Activated CD8-positive, alpha-beta memory T cell treated with anti-CD3 and anti-CD28 coated beads for 48 hours (primary cell): Measurements from ENCODE around the gene ACTR8.

ENCODE experiments used
- DNase-seq, 3 experiments: peaks; one replicate each; pipeline ENCODE4 v3.0.0-alpha.2; 2020; ENCODE audit warnings: low read depth in 2 of 3, low spot score in 2 of 3

ACTR8 gene

DNA sequence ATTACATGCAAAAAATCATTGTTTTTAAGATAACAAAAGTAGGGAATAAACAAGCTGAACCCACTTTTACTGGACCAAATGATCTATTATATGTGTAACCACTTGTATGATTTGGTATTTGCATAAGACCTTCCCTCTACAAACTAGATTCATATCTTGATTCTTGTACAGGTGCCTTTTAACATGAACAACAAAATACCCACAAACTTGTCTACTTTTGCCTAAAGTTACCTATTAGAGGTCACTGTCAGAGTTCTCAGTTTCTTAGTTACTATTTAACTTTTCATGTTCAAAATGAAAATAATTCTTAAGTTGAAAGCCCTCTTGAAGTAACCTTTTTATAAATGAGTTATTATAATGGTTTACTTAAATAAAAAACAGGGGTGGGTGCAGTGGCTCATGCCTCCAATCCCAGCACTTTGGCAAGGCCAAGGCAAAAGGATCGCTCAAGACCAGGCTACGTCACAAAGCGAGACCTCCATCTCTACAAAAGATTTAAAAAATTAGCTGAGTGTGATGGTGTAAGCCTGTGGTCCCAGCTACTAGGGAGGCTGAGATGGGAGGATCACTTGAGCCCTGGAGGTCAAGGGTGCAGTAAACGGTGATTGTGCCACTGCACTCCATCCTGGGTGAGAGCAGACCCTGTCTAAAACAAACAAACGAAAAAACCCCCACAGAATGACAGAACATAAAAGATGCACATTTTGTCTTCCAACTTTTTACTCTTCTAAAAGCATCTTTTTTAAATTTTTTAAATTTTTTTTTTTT is 16.0 kb downstream of the ACTR8 start:
- no peak for DNase-seq

DNA sequence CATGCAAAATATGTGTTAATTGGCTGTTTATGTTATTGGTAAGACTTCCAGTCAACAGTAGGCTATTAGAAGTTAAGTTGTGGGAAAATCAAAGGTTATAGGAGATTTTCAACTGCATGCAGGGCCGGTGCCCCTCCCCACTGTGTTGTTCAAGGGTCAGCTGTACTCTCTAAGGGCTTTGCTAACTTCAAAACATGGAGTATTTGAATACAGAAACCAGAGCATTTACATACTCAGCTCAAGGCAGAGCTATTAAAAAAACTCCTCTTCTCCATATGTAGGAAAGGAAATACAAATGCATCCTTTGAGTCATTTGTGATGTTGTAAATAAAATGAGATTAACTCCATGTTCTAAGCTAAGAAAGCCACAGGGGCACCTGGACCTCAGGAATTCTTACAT is 18.8 kb downstream of the ACTR8 start:
- no peak for DNase-seq

DNA sequence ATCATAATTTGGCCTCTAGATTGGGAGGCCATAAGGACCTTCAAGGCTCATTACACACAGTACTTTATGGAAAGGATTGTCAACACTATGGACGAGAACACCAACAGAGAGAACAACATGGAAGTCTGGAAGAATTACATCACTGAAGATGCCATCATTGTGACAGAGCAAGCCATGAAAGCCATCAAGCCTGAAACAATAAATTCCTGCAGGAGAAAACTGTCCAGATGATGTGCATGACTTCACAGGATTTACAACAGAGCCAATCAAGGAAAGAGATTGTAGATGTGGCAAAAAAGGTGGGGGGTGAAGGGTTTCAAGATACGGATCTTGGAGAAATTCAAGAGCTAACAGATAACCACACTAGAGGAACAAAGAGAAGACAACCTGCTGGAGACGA is 19.7 kb downstream of the ACTR8 start:
- DNase-seq: no peak

DNA sequence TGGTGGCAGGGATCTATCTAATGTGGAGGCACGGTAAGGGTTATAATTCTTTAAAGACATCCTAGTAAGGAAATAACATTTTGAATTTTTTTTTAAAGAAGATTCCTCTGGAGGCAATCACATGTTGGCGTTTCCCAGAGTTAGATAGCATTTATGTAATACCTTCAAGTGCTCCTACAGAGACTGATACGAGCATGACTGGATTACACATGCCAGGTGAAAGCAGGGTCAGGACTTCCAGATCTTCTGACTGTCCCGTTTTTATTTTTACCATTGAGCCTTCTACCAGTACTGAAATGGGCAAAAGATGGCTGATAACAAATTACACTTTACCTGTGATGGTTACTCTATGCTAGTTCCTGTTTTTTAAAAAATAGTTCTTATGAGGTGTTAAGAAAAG is 21.8 kb downstream of the ACTR8 start:
- DNase-seq: no peak

DNA sequence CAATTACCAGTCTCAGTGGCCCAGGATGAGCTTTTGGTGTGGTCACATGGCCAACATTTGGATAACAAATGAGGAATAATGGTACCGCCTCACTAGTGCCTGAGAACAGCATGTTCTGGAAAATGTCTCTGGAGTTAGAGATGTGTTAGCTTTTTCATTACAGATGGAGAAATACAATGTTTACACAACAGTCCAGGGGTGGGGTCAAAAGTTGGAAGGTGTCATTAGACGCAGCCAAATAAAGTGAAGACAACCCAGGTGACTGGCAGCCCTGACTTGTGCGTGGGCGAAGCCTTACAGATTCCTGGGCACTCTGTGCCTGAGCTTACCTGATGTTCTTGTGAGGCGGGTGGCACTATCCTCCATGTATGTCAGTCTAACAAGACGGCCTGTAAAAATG is 22.8 kb downstream of the ACTR8 start:
- no peak for DNase-seq

DNA sequence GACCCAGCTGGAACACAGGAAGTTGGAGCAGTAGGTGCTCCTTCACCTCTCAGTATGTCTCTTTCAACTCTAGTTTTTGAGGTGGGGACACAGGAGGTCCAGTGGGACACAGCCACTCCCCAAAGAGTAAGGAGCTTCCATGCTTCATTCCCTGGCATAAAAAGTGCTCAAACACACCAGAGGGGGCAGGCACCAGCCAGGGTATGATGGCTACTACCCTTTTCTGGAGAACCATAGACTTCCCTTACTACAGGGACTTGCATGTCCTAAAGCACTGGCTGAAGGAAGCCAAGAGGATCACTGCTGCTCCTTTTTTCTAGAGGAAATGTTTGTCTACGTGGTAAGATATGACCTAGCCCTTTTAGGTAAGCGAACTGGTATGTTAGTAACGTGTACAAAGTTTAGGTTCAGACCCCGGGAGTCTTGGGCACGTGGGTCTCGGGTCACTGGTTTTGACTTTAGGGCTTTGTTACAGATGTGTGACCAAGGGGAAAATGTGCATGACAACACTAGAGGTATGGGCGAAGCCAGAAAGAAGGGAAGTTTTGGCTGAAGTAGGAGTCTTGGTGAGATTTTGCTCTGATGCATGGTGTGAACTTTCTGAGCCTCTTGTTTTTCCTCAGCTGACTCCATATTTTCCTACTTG is 23.7 kb downstream of the ACTR8 start:
- DNase-seq: no peak

DNA sequence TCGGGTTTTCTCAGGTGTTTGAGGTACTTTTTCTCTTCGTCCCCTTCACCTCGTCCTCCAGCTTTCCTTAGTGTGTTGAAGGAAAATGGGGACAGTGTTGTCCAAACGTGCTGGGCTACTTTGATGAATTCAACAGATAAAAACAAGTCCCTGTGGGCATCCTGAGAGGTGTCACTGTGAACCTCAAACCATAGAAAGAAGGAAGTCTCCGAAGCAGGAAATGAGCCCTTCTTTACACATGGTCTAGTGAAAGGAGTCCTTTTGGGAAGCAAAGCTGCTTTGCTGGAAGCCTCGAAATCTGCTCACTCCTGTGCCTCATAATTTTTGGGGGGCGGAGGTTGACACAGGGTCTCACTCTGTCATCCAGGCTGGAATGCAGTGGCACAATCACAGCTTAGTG is 25.0 kb downstream of the ACTR8 start:
- no peak for DNase-seq

DNA sequence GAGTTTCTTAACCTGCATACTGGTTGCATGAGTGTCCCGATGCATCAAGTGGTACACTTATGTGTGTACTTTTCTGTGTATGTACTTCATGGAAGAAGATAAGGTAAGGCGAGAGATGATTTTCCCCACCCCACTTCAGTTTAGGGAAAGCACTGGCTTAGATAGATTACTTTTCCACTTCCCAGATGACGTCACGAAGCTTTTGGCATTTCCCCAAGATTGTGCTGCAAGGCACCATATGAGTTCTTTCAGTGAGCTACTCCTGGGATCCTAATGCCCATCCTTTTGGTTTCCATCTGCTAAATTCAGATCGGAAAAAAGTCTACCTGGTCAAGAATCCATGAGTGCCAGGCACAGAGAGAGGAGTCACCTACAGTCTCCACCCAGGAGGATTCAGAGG is 31.1 kb downstream of the ACTR8 start:
- DNase-seq: no peak

DNA sequence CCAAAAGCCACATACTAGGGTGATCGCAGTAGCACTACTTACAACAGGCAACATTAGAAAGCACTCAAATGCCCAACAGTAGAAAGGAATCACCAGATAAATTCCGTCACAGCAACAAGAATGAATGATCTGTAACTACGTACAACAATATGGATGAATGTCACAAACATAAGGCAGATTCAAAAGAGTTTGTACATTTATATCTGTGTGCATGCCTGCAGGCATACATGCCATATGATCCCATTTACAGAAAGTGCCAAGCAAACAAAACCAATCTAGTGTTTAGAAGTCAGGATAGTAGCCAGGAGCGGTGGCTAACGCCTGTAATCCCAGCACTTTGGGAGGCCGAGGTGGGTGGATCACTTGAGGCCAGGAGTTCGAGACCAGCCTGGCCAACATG is 32.0 kb downstream of the ACTR8 start:
- no peak for DNase-seq

DNA sequence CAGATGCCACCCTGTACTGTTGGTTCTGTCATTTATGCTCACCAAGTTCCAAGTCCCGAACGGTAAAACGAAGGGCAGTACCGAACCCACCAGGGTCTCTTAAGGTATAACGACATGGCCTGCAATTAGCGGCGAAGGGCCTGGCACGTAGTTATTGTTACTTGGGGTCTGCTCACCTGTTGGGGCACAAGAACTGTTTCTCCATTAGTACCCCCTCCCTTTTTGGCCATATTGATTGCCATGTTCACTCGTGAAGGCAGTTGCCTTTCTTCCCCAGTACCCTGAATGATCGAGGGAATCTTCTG is 35.1 kb downstream of the ACTR8 start:
- DNase-seq: no peak

DNA sequence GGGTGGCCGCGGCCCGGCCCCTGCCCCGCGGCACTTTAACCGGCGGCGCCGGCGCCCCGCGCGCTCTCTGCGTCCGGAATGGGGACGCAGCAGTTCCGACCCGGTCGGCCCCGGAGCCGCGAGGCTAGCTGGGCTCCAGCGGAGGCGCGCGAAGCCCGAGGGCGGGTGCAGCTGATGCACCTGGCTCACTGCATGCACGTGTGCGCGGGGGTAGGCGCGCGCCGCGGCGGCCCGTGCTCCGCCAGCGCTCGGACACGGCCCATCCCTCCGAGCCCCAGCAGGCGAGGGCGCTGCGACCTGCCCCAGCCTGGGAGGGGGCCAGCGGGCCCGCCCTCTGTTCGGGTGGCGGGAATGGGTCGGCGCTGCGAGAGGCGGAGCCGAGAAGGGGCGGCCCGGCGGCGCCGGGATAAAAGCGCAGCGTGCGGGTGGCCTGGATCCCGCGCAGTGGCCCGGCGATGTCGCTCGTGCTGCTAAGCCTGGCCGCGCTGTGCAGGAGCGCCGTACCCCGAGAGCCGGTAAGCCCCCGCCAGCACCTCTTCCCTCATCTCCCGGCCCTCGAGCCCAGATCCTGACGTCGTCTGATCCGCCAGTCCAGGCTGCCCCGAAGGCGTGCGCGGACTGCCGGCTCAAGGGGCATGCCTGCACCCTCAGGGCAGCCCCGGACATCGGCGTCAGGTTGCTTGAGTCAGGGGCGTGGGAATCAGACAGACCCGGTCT is 35.7 kb downstream of the ACTR8 start, which contains the start of the genes CHDH and IL17RB:
TSS of gene CHDH (minus strand) at position 286 of the 717 bp plus-strand sequence. CDS start 22,411 bp downstream, outside the sequence.
TSS of gene IL17RB (plus strand) at position 435 of the 717 bp plus-strand sequence. CDS start at position 456, 21 bp downstream.
- DNase-seq: no peak

DNA sequence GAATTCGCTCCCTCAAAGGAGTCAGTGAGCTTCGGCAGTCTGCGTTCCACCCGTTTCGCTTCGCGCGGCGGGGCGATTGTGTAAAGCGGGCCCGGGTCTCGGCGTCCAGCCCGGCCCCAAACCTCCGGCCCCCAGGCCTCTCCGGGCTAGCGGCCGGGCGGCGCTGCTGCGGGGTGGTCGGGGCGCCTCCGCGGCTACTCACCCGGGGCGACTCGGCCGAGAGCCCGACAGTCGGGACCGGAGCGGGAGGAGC is 36.1 kb downstream of the ACTR8 start:
- DNase-seq: no peak

DNA sequence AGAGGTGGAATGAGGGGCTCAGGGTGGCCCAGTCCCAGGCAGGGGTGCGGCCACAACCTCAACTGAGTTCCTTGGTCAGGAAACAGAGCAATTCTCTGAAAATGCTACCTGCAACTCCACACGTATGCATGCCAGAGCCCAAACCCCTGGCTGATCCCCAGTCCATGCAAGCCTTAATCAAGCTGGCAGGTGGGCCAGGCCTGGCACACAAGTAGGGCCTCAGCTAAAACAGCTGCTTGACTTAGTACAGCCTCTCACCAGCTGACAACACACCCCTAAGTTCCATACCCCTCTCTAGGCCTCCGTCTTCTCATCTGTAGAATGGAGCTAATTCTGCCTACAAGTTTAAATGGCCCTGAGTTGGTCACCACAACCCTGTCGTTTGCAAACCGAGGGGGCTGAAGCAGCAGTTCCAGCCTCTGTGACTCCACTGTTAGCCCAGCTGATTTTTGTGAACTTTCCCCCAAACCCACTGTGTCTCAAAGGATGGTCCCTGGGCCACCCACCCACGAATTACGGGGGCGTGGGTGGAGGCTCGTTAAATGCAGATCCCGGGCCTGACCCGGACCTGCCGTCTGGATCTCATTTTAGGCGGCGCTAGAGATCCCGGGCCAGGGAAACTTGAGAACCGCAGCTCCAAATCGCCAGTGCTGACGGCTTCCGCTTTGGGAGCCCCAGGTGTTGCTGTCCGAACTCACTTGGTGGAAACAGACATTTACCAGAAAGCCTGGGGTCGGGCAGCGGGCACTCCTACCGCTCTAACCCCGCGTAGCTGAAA is 36.7 kb downstream of the ACTR8 start:
- no peak for DNase-seq

DNA sequence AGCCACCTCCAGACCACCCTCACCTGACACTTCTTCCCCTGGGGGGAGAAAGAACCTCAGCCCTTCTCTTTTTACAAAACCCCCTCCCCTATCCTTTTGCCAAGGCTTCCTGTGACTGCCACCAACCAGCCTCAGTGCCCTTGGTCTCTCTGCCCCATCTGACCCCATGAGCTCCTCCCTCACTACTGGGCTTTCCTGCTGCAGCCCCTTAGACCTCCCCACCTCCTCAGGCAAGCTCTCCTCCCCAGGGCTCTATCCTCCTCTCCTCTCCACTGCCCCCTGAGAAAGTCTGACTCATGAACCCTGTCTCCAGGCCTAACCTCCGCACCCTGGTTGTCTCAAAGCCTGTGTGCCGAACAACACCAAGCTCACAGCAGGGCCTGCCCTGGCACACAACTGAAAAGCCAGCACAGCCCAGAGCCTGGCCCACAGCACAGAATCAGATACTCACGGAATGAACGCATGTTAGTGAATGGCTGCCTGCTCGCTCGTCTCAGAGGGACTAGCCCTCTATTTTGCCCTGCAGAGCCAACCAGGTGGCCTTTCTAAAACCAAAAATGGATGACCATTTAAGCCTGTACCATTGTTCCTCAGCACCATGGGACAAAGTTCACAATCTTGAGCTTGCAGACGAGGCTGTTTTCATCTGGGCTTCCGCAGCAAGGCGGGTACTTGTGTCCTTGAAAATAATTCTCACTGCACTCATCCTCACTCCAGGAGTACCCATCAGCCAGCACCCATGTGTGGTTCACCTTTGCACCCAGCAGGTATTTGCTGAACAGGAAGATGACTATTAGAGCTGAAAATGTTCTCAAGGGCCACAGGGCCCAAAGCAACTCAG is 37.5 kb downstream of the ACTR8 start:
- no peak for DNase-seq

DNA sequence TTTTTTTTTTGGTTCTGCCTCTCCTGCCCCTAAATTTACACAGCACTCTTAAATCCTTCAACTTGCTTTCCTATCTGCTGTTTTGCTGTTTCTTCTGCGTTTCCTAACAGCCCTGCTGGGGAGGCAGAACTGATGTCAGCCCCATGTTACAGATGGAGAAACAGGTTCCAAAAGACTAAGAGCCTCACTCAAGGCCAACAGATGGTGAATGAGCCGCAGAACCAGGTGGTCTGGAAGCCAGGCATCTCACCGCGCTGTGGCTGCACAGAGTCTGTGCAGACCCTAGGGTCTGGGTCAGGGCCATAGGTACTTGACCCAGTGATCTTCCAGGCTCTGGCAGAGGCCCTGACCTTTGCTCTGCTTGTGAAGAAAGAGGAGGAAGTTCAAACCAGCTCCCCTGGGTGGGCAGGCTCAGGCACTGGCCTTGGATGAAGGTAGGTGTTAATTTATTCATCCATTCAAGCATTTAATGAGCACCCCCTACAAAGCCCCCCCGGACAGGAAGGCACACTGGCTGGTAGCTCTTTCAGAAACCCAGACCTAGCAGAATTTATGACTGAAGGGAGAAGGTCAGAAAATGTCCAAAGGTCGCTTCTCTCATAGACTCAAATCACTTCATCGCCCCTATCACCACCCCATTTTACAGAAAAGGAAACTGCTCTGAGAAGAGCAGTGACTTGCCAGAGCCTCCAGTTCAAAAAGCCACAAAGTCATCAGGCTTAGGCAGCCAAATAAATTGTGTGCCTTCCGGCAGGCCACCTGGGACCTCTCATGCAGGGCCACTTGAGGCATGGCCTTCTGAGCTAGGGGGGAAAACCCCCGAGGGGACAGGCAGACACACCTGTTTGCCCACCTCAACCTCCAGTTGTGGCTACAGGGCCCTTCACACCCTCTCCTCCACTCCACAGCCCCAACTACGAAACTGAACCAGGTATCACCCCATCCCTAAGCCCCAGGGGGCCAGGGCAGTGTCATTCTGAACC is 38.5 kb downstream of the ACTR8 start:
- no peak for DNase-seq

DNA sequence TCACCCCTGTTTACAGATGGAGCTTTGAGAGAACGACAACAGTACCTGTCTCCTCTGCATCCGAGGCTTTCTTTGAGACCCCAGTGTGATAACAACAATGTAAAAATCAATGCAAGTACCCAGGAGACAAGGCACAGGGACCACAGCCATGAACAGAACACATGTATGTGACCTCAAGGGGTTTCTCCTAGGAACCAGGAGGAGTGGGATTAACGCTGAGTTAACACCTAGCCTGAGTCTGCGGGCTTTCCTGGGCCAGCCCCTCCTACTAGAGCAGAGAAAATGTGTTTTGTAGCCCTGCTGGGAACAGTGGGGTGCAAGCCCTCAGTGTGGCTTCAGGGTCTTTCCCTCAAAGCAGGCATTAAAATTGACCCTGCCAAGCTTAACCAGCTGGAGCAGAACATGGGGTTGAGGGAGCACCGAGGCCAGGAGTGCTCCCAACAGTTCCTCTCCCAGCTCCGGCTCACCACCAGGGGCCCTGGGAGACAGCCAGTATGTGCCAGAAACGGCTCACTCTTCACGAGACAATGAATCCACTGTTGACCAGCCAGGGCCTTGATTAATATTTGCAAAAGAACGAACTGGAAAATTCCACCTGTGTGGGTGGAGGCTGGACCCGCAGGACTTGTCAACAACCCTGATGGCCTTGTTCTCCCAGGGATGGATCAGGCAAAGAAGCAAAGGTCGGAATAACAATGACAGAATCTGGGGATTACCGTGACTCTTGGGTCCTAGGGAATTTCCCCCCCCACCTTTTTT is 39.3 kb downstream of the ACTR8 start:
- DNase-seq: no peak

DNA sequence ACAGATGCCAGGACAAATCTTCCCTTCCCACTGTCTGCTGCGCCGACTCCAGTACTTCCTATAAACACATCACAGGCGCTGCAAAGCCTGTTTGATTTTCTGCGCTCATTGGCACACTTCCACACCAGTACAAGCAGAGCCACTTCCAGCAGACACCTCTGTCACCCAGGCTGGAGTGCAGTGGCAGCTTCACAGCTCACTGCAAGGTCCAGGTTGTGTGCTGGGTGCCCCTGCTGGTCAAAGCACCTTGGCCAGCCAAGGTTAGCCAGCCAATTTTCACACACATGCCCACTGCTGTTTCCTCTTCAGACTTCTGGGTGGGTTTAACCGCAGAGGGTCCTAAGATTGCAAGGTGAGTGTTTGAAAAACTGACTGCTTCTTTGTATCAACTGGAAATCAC is 40.7 kb downstream of the ACTR8 start:
- DNase-seq: no peak

DNA sequence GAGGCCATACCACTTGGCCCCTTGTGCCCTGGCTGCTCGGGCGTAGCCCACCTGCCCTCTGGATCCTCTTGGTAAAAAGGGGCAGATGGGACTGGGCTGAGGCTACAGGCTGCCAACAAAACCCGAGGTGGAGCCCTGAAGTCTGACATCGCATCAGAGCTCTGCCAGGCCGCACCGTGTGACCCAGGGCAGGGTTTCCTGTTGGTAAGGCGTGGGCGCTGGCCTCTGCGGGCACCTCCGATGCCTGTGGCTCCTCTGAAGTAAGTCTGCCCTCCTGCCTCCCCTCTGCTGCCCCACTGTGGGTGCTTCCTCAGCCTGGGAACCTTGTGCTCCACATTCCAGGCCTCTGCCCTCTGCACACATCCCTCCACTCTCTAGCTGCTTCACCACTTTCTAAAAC is 44.6 kb downstream of the ACTR8 start:
- no peak for DNase-seq
